ENCODE results near the gene KATNB1. TPM values are rescaled to one million over a fixed set of nuclear protein-coding genes. Genes with fewer than 3 reads are reported as not detected.

The KATNB1 gene
- total RNA-seq, 1 donor from 2014 or later = 18.0 TPM

DNA sequence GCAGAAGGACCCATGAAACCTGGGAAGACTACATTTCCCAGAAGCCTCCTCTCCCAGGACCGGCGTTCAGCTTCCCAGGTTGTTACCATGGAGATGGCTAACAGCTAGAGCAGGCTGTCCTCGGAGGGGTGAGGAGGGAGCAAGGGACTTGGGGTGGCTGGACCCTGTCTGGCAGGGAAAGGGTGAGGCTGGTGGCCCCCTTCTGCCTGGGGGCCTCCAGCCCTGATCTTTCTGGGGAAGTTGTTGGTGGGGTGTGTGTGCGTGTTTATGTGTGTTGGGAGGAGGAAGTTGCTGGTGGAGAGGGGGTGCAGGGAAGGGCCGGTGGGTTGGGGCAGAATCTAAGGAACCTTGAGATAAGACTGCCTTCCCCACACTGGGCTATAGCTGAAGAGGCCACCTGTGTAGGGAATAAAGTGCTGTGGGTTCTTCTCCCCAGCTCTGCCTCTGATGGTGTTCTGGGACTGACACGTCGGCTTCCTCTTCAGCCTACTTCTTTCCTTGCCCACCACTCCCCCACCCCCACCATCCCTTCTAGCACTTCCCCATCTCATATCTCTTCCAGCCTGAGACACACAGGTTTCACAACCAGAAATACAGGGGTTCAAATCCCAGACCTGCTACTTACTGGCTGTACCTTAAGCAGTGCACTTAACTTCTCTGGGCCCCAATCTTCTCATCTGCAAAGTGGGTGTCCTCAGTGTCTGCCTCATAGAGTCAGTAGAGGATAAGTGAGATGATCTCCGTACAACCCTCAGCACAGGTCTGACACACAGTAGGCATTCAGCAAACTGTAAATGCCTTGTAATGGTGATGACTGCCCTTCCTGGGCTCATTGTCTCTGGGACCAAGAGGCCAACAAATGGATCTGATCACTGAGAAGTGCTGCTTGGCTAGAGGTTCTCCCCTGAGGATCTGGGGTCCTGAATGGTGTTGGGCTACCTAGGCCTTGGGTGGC lies 40.6 kb upstream of the KATNB1 start, which contains the start of gene DRC7:
DRC7 (plus strand) TSS at position 82 of the 955 bp plus-strand sequence. CDS start 3,144 bp downstream, outside the sequence.
- no peaks in the 10 kb centered on the region for H3K27me3 ChIP-seq (ENCODE audit: low read depth)
- H3K9me3 ChIP-seq = no peaks in the 10 kb centered on the region
- intact Hi-C loops (cut with DNase I) = no loop called here
- no peaks in the 10 kb centered on the region for H3K36me3 ChIP-seq
- ATAC-seq (peak; percentile 76 to 81), DNase-seq (no peak)
- H3K4me3 ChIP-seq = peak within 1 kb of the TSS; percentile 24
- no peaks in the 10 kb centered on the region for H3K4me1 ChIP-seq
- TF ChIP-seq, protein P1, sequence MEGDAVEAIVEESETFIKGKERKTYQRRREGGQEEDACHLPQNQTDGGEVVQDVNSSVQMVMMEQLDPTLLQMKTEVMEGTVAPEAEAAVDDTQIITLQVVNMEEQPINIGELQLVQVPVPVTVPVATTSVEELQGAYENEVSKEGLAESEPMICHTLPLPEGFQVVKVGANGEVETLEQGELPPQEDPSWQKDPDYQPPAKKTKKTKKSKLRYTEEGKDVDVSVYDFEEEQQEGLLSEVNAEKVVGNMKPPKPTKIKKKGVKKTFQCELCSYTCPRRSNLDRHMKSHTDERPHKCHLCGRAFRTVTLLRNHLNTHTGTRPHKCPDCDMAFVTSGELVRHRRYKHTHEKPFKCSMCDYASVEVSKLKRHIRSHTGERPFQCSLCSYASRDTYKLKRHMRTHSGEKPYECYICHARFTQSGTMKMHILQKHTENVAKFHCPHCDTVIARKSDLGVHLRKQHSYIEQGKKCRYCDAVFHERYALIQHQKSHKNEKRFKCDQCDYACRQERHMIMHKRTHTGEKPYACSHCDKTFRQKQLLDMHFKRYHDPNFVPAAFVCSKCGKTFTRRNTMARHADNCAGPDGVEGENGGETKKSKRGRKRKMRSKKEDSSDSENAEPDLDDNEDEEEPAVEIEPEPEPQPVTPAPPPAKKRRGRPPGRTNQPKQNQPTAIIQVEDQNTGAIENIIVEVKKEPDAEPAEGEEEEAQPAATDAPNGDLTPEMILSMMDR (IDR thresholded peaks at IDR 0.05) = no peak
- peak within 1 kb of the TSS; percentile 53 for H3K27ac ChIP-seq

DNA sequence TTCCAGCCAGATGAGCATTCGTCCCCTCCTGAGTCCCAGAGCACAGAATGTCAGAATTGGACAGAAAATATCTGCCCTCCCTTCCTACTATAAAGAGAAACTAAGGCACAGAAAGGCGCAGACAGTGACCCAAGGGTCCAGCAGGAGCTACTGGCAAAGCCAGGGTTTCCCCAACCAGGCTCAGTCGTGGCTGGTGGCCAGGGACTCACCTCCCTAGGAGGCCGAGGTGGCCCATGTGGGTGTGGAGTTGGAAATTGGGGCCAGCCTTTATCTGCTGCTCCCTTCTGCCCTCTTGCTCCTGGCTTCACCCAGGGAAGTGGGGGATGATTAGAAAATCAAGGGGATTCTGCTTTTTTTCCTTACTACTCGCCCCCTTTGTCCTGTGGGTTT lies 39.9 kb upstream of the KATNB1 start:
- Histone ChIP-seq H3K27ac (no peak overlapping the region), H3K9me3 (no peaks in the 10 kb centered on the region), H3K4me3 (no peak overlapping the region), H3K4me1 (no peaks in the 10 kb centered on the region), H3K27me3 (ENCODE audit: low read depth) (no peaks in the 10 kb centered on the region), H3K36me3 (no peaks in the 10 kb centered on the region)
- DNase-seq (no peak), ATAC-seq (no peak)
- intact Hi-C loops (cut with DNase I) = no loop called here
- TF ChIP-seq, protein P1 (IDR thresholded peaks at IDR 0.05) = no peak

DNA sequence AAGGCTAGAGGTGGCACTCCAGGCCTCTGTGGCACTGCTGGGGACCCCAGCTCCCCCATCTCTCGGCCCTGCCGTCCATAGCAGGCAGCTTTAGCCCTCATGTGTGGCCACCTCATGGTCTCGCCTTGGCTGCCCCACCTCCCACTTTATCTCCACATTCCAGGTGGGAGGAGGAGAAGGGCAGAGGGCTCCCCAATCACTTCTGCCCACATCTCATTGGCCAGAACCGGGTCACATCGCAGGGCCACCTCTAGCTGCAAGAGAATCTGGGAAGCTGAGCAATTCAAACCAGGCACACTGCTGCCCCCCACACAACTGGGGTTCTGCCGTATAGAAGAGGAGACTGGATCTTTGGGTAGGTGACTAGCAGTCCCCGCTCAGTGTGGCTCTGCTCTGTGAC lies 39.3 kb upstream of the KATNB1 start:
- intact Hi-C loops (cut with DNase I) = no loop called here
- no peak for ATAC-seq
- H3K4me3 ChIP-seq = no peak overlapping the region
- no peaks in the 10 kb centered on the region for H3K36me3 ChIP-seq
- no peaks in the 10 kb centered on the region for H3K9me3 ChIP-seq
- no peaks in the 10 kb centered on the region for H3K4me1 ChIP-seq
- H3K27me3 ChIP-seq (ENCODE audit: low read depth) = no peaks in the 10 kb centered on the region
- TF ChIP-seq, protein P1 (IDR thresholded peaks at IDR 0.05) = no peak
- DNase-seq = no peak
- H3K27ac ChIP-seq = no peak overlapping the region

DNA sequence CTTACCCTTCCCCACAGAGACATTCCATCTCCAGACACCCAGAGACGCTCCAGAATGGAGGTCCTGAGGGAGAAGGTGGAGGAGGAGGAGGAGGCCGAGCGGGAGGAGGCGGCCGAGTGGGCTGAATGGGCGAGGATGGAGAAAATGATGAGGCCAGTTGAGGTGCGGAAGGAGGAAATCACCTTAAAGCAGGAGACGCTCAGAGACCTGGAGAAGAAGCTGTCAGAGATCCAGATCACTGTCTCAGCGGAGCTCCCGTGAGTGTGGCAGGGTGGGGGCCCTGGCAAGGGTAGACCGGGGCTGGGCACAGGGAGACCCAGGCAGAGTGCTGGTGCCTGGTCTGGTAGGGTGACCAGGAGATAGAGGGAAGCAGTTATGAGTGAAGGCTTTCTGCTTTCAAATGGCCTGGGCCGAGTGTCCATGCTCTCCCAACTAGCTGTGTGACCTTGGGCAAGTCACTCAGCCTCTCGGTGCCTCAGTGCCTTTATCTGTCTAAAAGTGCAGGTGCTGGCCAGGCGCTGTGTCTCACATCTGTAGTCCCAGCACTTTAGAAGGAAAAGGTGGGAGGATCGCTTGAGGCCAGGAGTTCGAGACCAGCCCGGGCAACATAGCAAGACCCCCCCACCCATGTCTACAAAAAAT lies 37.6 kb upstream of the KATNB1 start:
- Histone ChIP-seq H3K27me3 (ENCODE audit: low read depth) (no peaks in the 10 kb centered on the region), H3K4me3 (no peak overlapping the region), H3K27ac (no peak overlapping the region), H3K36me3 (no peaks in the 10 kb centered on the region), H3K9me3 (no peaks in the 10 kb centered on the region), H3K4me1 (no peaks in the 10 kb centered on the region)
- intact Hi-C loops (cut with DNase I) = no loop called here
- ATAC-seq (no peak), DNase-seq (no peak)
- TF ChIP-seq, protein P1 (IDR thresholded peaks at IDR 0.05) = no peak

DNA sequence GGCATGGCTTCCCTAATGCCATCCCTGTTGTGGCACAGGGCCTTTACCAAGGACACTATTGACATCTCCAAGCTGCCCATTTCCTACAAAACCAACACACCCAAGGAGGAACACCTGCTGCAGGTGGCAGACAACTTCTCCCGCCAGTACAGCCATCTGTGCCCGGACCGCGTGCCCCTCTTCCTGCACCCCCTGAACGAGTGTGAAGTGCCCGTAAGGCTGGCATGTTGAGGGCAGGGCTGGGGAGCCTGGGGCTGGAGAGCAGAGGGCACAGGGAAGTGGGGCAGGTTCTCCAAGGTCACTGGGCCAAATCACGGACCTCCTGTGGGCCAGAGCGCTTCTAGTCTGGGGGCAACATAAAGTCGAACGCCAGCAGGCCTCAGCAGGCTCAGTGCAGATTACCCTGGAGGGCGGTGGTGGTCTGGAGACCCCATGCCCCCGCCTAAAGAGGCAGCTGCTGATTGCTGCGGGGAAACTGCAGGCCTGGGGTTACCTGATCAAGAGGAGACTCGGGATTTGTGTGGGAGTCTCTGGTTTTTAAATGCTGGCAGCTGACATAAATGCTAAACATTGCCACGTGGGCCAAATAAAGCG lies 36.7 kb upstream of the KATNB1 start:
- TF ChIP-seq, protein P1 (IDR thresholded peaks at IDR 0.05) = no peak
- DNase-seq (no peak), ATAC-seq (no peak)
- Histone ChIP-seq H3K4me3 (no peak overlapping the region), H3K27ac (no peak overlapping the region), H3K36me3 (no peaks in the 10 kb centered on the region), H3K9me3 (no peaks in the 10 kb centered on the region), H3K4me1 (no peaks in the 10 kb centered on the region), H3K27me3 (ENCODE audit: low read depth) (no peaks in the 10 kb centered on the region)
- intact Hi-C loops (cut with DNase I) = no loop called here

Data from lower lobe of right lung (tissue), 2 donors.